Measurements from ENCODE around the gene TRIB2.

DNA sequence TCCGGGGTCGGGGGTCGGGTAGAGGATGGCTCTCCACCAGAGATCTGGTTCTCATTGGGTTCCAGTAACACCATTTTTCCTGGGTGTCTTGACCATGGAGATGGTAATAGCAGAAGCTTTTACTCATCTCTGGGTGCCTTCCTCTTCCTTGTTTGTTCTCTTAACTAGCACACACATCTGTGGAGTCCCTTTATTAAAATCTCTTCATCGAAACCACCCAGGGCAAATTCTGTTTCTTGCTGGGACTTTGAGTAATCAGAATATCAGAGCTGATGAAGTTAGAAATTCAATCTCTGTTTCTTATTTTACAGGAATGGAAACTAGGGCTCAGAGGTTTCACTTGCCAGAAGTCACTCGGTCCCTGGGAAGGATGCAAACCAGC lies 15.0 kb upstream of the TRIB2 start:
- TF ChIP-seq CTCF (conservative IDR thresholded peaks at IDR 0.05; ENCODE audit: low read depth, low read length) (no peak), EZH2 (IDR thresholded peaks at IDR 0.05; ENCODE audit: borderline replicate concordance, low read depth, low read length, poor library complexity, severe bottlenecking) (no peak)
